HG03064 (cell line): ENCODE results near the gene PLD2.
"Not testable (repeated sequence)": the region's sequence is repeated elsewhere in the genome, so short reads cannot be mapped to it uniquely, and the experiment has no call there.

Experiments used
- ATAC-seq: cut with Tn5 transposase; IDR thresholded peaks from one replicate; pipeline ENCODE4 v1.9.1; 2021; ENCODE audit warnings: low read depth; ENCODE audit not compliant: unreplicated experiment

PLD2 gene

GRCh38 chr17:4827399-4827798 lies 20.4 kb downstream of the PLD2 start:
- no peak for ATAC-seq

- not testable (repeated sequence) for ATAC-seq
Measured at GRCh38 chr17:4832829-4833177, 25.9 kb downstream of the PLD2 start.

- ATAC-seq = peak; percentile 64
Measured at GRCh38 chr17:4833178-4833940, 26.4 kb downstream of the PLD2 start, which contains the start of gene MINK1. Gene MINK1 (plus strand): TSS chr17:4833340. CDS start chr17:4833584, 244 bp downstream.

GRCh38 chr17:4833941-4834680 lies 27.2 kb downstream of the PLD2 start:
- no peak for ATAC-seq

- no peak for ATAC-seq
Measured at GRCh38 chr17:4834681-4835020, 27.7 kb downstream of the PLD2 start.

GRCh38 chr17:4836221-4836620 lies 29.3 kb downstream of the PLD2 start:
- no peak for ATAC-seq

- ATAC-seq = no peak
Measured at GRCh38 chr17:4837471-4838308, 30.7 kb downstream of the PLD2 start.

- no peak for ATAC-seq
Measured at GRCh38 chr17:4838309-4838785, 31.4 kb downstream of the PLD2 start.

GRCh38 chr17:4839221-4839620 lies 32.3 kb downstream of the PLD2 start:
- no peak for ATAC-seq

GRCh38 chr17:4839965-4840892 lies 33.3 kb downstream of the PLD2 start:
- no peak for ATAC-seq

GRCh38 chr17:4840893-4841242 lies 33.9 kb downstream of the PLD2 start:
- ATAC-seq = no peak

GRCh38 chr17:4842376-4842775 lies 35.4 kb downstream of the PLD2 start:
- no peak for ATAC-seq

GRCh38 chr17:4843321-4844000 lies 36.5 kb downstream of the PLD2 start:
- no peak for ATAC-seq

- no peak for ATAC-seq
Measured at GRCh38 chr17:4845118-4845517, 38.2 kb downstream of the PLD2 start.

- no peak for ATAC-seq
Measured at GRCh38 chr17:4846635-4847390, 39.9 kb downstream of the PLD2 start.

GRCh38 chr17:4849011-4849536 lies 42.1 kb downstream of the PLD2 start:
- no peak for ATAC-seq

GRCh38 chr17:4850246-4850645 lies 43.3 kb downstream of the PLD2 start:
- ATAC-seq = no peak

GRCh38 chr17:4851084-4851483 lies 44.1 kb downstream of the PLD2 start:
- ATAC-seq = no peak
